GM12878 (cell line): ENCODE measurements around the gene RIPPLY2. TPM values are rescaled to one million over a fixed set of nuclear protein-coding genes. Genes with fewer than 3 reads are reported as not detected.

Source experiments
- ATAC-seq: fragments of 200-7000 bp; cut with Tn5 transposase; 3 replicates; pipeline ENCODE4 v1.9.1; 2020; ENCODE audit warnings: mild to moderate bottlenecking, moderate library complexity
- BruUV-seq: library from RNA; stranded (reverse); fragments of 400-500 nt; replicated peaks from 2 replicates; lab custom pipeline; 2021; lab: Mats Ljungman, UMichigan
- CTCF ChIA-PET: fragments of 300-600 bp; sonication (Branson Sonifier 250); formaldehyde crosslinking; extraction: SDS; loops from one replicate; lab custom pipeline; 2021; ENCODE audit warnings: inconsistent platforms; lab: Yijun Ruan, JAX
- POLR2A ChIA-PET: fragments of 350-600 bp; formaldehyde crosslinking; extraction: SDS; loops from one replicate; lab custom pipeline; 2021; ENCODE audit warnings: inconsistent platforms; lab: Charles Lee
- RAD21 ChIA-PET: fragments of 300-600 bp; sonication (Branson Sonifier 250); formaldehyde crosslinking; loops from one replicate; lab custom pipeline; 2023; ENCODE audit warnings: antibody characterized with exemption; ENCODE audit not compliant: unreplicated experiment; lab: Charles Lee
- SMC1A ChIA-PET: fragments of 300-600 bp; sonication (Branson Sonifier 250); formaldehyde crosslinking; loops from one replicate; lab custom pipeline; 2023; ENCODE audit not compliant: unreplicated experiment, uncharacterized antibody; lab: Charles Lee
- DNase-seq: peaks from one replicate; pipeline ENCODE4 v3.0.0-alpha.2; 2011; ENCODE audit warnings: low read depth, low spot score
- FAIRE-seq: peaks from 3 replicates; lab custom pipeline; 2011; peaks lifted over from hg19 to GRCh38; lab: Jason Lieb, UNC
- H2AFZ ChIP-seq: 2 replicates; pipeline ENCODE4 v1.6.0; 2011; ENCODE audit warnings: low read depth, low read length, control low read depth; ENCODE audit not compliant: control insufficient read depth
- H3K27ac ChIP-seq: 2 replicates; pipeline ENCODE4 v1.5.1; 2011; ENCODE audit warnings: control low read depth; ENCODE audit not compliant: control insufficient read depth, insufficient read depth
- H3K27me3 ChIP-seq, 2 experiments: replicated peaks in 1 of 2; 2 replicates each; pipeline versions ENCODE4 v1.6.0 to v1.6.1; 2011; ENCODE audit warnings: low read length in 1 of 2; ENCODE audit not compliant: control insufficient read depth in 2 of 2, insufficient read depth in 2 of 2
- H3K36me3 ChIP-seq, 2 experiments: 2 replicates each; pipeline ENCODE4 v1.5.1; 2011; ENCODE audit warnings: low read length in 1 of 2; ENCODE audit not compliant: control insufficient read depth in 2 of 2, insufficient read depth in 2 of 2
- H3K4me1 ChIP-seq: 2 replicates; pipeline ENCODE4 v1.6.1; 2011; ENCODE audit warnings: mild to moderate bottlenecking, low read length, moderate library complexity, mixed read lengths; ENCODE audit not compliant: control insufficient read depth, insufficient read depth
- H3K4me2 ChIP-seq: 2 replicates; pipeline ENCODE4 v1.6.0; 2011; ENCODE audit warnings: control low read depth; ENCODE audit not compliant: control insufficient read depth, insufficient read depth
- H3K4me3 ChIP-seq: fragments of 200-600 bp; sonication (generic); 2 replicates; pipeline ENCODE4 v1.5.1; 2016
- H3K79me2 ChIP-seq: 2 replicates; pipeline ENCODE4 v1.6.0; 2011; ENCODE audit warnings: low read length; ENCODE audit not compliant: control insufficient read depth, insufficient read depth
- H3K9ac ChIP-seq: 2 replicates; pipeline ENCODE4 v1.8.0; 2011; ENCODE audit warnings: low read length, control low read depth, mixed read lengths; ENCODE audit not compliant: control insufficient read depth, insufficient read depth
- H3K9me3 ChIP-seq: replicated peaks from 3 replicates; pipeline ENCODE4 v1.5.1; 2011; ENCODE audit warnings: mild to moderate bottlenecking, low read length; ENCODE audit not compliant: control insufficient read depth, insufficient read depth
- H4K20me1 ChIP-seq: 2 replicates; pipeline ENCODE4 v1.6.0; 2011; ENCODE audit not compliant: control insufficient read depth, insufficient read depth
- CBX5 ChIP-seq: sonication (generic); IDR thresholded peaks from 2 replicates; pipeline ENCODE4 v1.6.1; 2016; ENCODE audit warnings: low read depth, moderate library complexity, mild to moderate bottlenecking, inconsistent platforms
- MTA3 ChIP-seq: IDR thresholded peaks from 2 replicates; pipeline ENCODE4 v1.6.1; 2012; ENCODE audit warnings: low read length, inconsistent platforms, borderline replicate concordance
- NFYB ChIP-seq: IDR thresholded peaks from 2 replicates; pipeline ENCODE4 v1.6.1; 2011; ENCODE audit warnings: low read depth, mild to moderate bottlenecking, low read length, improper control_type of control experiment, moderate library complexity; ENCODE audit not compliant: insufficient read depth
- NR2C2 ChIP-seq: IDR thresholded peaks from 2 replicates; pipeline ENCODE4 v1.6.1; 2011; ENCODE audit warnings: borderline replicate concordance, low read depth; ENCODE audit not compliant: control insufficient read depth, insufficient read length
- SP1 ChIP-seq: IDR thresholded peaks from one replicate; pipeline ENCODE4 v1.6.1; 2011; ENCODE audit warnings: low read depth, low read length
- TBL1XR1 ChIP-seq: IDR thresholded peaks from 2 replicates; pipeline ENCODE4 v1.6.1; 2012; ENCODE audit warnings: low read depth, low read length, improper control_type of control experiment
- ZNF217 ChIP-seq: fragments of 450-650 bp; IDR thresholded peaks from 2 replicates; pipeline ENCODE4 v1.6.1; 2017; ENCODE audit warnings: antibody characterized with exemption, mild to moderate bottlenecking
- WGBS: methylation state at CpG from one replicate; pipeline ENCODE4 v1.1.6; 2016; ENCODE audit warnings: low lambda C conversion rate; ENCODE audit not compliant: insufficient replicate concordance, insufficient coverage; ENCODE audit errors: missing lambda C conversion rate; 5-methylcytosine and 5-hydroxymethylcytosine counted together
- in situ Hi-C: fragments of 300-500 bp; cut with MboI; formaldehyde crosslinking; loops from 9 replicates; pipeline ENCODE4 v1.14.3; 2018; ENCODE audit warnings: mixed read lengths
- intact Hi-C: fragments of 100-400 bp; cut with micrococcal nuclease; formaldehyde crosslinking; loops from one replicate; pipeline ENCODE4 v1.14.2; 2022; ENCODE audit not compliant: unreplicated experiment
- polyA plus RNA-seq, 11 experiments: library from polyadenylated mRNA; depleted of rRNA in 4 of 11; unstranded in 6 of 11; stranded (reverse) in 5 of 11; fragments of >200 nt; fragmentation: Nextera tagmentation in 4 of 11; fragmentation: Illumina TruSeq in 1 of 11; extraction: Ambion mirVana in 4 of 11; extraction: Trizol in 1 of 11; gene quantifications; 1 replicate in 1 of 11; 2 replicates in 10 of 11; pipeline versions ENCODE4 v1.2.1 to v1.2.3, GENCODE V29; 2011 to 2016; ENCODE audit warnings: inconsistent platforms in 2 of 11, missing spikeins in 2 of 11, low read depth in 1 of 11
- total RNA-seq, 4 experiments: library from RNA; depleted of rRNA in 3 of 4; stranded (reverse); fragments of >200 nt in 3 of 4; fragmentation: Illumina TruSeq in 1 of 4; extraction: Trizol in 1 of 4; gene quantifications; 2 replicates each; pipeline versions ENCODE4 v1.2.1 to v1.2.3, GENCODE V29; 2013 to 2021
- TF ChIP-seq, protein P1 (sequence below): fragments of 450-650 bp; formaldehyde crosslinking; IDR thresholded peaks from 2 replicates; pipeline ENCODE4 v1.4.0; 2022; ENCODE audit warnings: mild to moderate bottlenecking, moderate library complexity

RIPPLY2 gene
- total and polyA plus RNA-seq, 10 of the 15 experiments (the other 5 are each of a cell fraction or from before 2014, with no cell fraction given) = 0.09 to 0.51 (median 0.17) TPM; not detected in 7

DNA sequence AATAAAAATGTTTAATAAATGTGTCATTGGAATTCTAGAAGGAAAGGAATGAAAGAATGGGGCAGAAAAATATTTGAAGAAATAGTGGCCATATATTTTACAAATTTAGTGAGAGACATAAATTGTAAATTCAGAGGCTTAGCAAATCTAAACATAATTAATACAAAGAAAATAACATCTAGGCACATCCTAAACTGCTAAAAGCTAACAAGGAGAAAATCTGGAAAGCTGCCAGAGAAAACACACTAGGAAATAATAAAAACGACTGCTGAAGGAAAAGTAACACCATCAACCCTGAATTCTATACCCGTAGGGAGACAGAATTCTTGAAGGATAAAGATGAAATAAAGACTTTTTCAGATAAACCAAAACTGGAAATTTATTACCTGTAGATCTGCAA, 30.1 kb downstream of the RIPPLY2 start:
- H3K4me2 ChIP-seq = no peak overlapping the region
- TF ChIP-seq NR2C2 (no peak), ZNF217 (no peak), TBL1XR1 (no peak), MTA3 (no peak), CBX5 (no peak), NFYB (no peak), SP1 (no peak)
- TF ChIP-seq, protein P1, sequence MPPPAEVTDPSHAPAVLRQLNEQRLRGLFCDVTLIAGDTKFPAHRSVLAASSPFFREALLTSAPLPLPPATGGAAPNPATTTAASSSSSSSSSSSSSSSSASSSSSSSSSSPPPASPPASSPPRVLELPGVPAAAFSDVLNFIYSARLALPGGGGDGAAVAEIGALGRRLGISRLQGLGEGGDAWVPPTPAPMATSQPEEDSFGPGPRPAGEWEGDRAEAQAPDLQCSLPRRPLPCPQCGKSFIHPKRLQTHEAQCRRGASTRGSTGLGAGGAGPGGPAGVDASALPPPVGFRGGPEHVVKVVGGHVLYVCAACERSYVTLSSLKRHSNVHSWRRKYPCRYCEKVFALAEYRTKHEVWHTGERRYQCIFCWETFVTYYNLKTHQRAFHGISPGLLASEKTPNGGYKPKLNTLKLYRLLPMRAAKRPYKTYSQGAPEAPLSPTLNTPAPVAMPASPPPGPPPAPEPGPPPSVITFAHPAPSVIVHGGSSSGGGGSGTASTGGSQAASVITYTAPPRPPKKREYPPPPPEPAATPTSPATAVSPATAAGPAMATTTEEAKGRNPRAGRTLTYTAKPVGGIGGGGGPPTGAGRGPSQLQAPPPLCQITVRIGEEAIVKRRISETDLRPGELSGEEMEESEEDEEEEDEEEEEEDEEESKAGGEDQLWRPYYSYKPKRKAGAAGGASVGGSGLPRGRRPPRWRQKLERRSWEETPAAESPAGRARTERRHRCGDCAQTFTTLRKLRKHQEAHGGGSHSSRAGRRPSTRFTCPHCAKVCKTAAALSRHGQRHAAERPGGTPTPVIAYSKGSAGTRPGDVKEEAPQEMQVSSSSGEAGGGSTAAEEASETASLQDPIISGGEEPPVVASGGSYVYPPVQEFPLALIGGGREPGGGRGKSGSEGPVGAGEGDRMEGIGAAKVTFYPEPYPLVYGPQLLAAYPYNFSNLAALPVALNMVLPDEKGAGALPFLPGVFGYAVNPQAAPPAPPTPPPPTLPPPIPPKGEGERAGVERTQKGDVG (CRISPR knock-in tag) = no peak
- TF ChIP-seq, all 136 proteins: peak for 0
- POLR2A ChIA-PET = interaction anchor here (0.6 kb wide), 1 partner anchor 295 kb away, joined by 4 read pairs; no protein-coding TSS in a partner anchor
- Histone ChIP-seq H3K27me3 (no peaks in the 10 kb centered on the region), H3K79me2 (peaks cover 2% of the 10 kb centered on the region), H3K36me3 (no peaks in the 10 kb centered on the region), H2AFZ (no peak overlapping the region), H3K27ac (no peak overlapping the region), H3K9ac (no peak overlapping the region), H3K9me3 (no peaks in the 10 kb centered on the region), H3K4me1 (no peaks in the 10 kb centered on the region), H3K4me3 (no peak overlapping the region), H4K20me1 (no peaks in the 10 kb centered on the region)
- 97% methylated on average over 2 of the region's 2 CpGs for WGBS
- CTCF ChIA-PET = interaction anchor here (0.8 to 7.6 kb wide), 4 partner anchors 11 to 341 kb away, joined by 3 to 153 read pairs (median 5); partner anchors contain the start of gene CEP162
- intact Hi-C loops = loop anchor here (5.0 to 10.0 kb wide), 3 partner anchors 532 to 1442 kb away; no protein-coding TSS in a partner anchor
- BruUV-seq = no TSS peak
- DNase-seq (no peak), FAIRE-seq (no peak), ATAC-seq (no peak)
- SMC1A ChIA-PET = interaction anchor here (0.7 to 1.6 kb wide), 6 partner anchors 9 to 865 kb away, joined by 3 to 5 read pairs (median 3); no protein-coding TSS in a partner anchor
- RAD21 ChIA-PET = interaction anchor here (0.7 to 3.9 kb wide), 3 partner anchors 336 to 344 kb away, joined by 3 to 19 read pairs (median 3); partner anchors contain the start of gene CEP162
- in situ Hi-C loops = no loop called here
